K562 (cell line): ENCODE measurements around the gene TLE6. TPM values are rescaled to one million over a fixed set of nuclear protein-coding genes. Genes with fewer than 3 reads are reported as not detected.

ENCODE experiments used
- ARID1B ChIP-seq: fragments of 450-650 bp; IDR thresholded peaks from 2 replicates; pipeline ENCODE4 v1.6.1; 2016; ENCODE audit warnings: antibody characterized with exemption, mild to moderate bottlenecking, inconsistent platforms
- BMI1 ChIP-seq: fragments of 150-350 bp; IDR thresholded peaks from 2 replicates; pipeline ENCODE4 v1.6.1; 2014; ENCODE audit warnings: low read length
- CBFA2T3 ChIP-seq: fragments of 450-650 bp; IDR thresholded peaks from 2 replicates; pipeline ENCODE4 v1.6.1; 2017
- COPS2 ChIP-seq: fragments of 450-650 bp; conservative IDR thresholded peaks from 2 replicates; pipeline ENCODE4 v1.6.1; 2016; ENCODE audit warnings: mild to moderate bottlenecking, moderate library complexity
- CTBP1 ChIP-seq: fragments of 450-650 bp; IDR thresholded peaks from 2 replicates; pipeline ENCODE4 v1.6.1; 2016; ENCODE audit warnings: borderline replicate concordance
- HOMEZ ChIP-seq: fragments of 250-450 bp; sonication (Bioruptor Pico); IDR thresholded peaks from 2 replicates; pipeline ENCODE4 v1.4.0; 2020; ENCODE audit warnings: mild to moderate bottlenecking, moderate library complexity
- KDM2B ChIP-seq: fragments of 250-450 bp; sonication (Bioruptor Pico); IDR thresholded peaks from 2 replicates; pipeline ENCODE4 v1.8.0; 2021; ENCODE audit warnings: mild to moderate bottlenecking, moderate library complexity
- MLLT1 ChIP-seq, 2 experiments: fragments of 450-650 bp; IDR thresholded peaks; 2 replicates each; pipeline ENCODE4 v1.6.1; 2016
- MTF1 ChIP-seq: fragments of 250-450 bp; sonication (Bioruptor Pico); IDR thresholded peaks from 2 replicates; pipeline ENCODE4 v1.9.0; 2021; ENCODE audit warnings: moderate library complexity, mild to moderate bottlenecking, inconsistent platforms, borderline replicate concordance
- PHF21A ChIP-seq: fragments of 450-650 bp; IDR thresholded peaks from 2 replicates; pipeline ENCODE4 v1.6.1; 2017; ENCODE audit warnings: low read depth, borderline replicate concordance
- PURB ChIP-seq: sonication (generic); formaldehyde crosslinking; IDR thresholded peaks from 2 replicates; pipeline ENCODE4 v1.9.0; 2021; ENCODE audit warnings: low read depth, mild to moderate bottlenecking, missing genetic modification reagents
- RBM25 ChIP-seq: fragments of 200-400 bp; formaldehyde crosslinking; IDR thresholded peaks from 2 replicates; pipeline ENCODE4 v1.6.1; 2018; ENCODE audit warnings: low read length, low read depth, moderate library complexity; ENCODE audit not compliant: severe bottlenecking
- RCOR1 ChIP-seq, 2 experiments: IDR thresholded peaks; 2 replicates each; pipeline ENCODE4 v1.6.1; 2012; ENCODE audit warnings: low read depth in 2 of 2, low read length in 2 of 2, borderline replicate concordance in 1 of 2, improper control_type of control experiment in 1 of 2
- RFX1 ChIP-seq: fragments of 450-650 bp; IDR thresholded peaks from 2 replicates; pipeline ENCODE4 v1.6.1; 2016; ENCODE audit warnings: mild to moderate bottlenecking, moderate library complexity
- SAFB2 ChIP-seq: fragments of 200-400 bp; formaldehyde crosslinking; IDR thresholded peaks from 2 replicates; pipeline ENCODE4 v1.6.1; 2018; ENCODE audit warnings: borderline replicate concordance, low read length, low read depth, moderate library complexity; ENCODE audit not compliant: severe bottlenecking
- ZNF274 ChIP-seq: IDR thresholded peaks from 2 replicates; pipeline ENCODE4 v1.6.1; 2011; ENCODE audit warnings: low read depth, mild to moderate bottlenecking, low read length, moderate library complexity, borderline replicate concordance
- ZNF282 ChIP-seq: sonication (generic); formaldehyde crosslinking; IDR thresholded peaks from 2 replicates; pipeline ENCODE4 v1.8.1; 2023; ENCODE audit warnings: missing genetic modification reagents
- ZSCAN29 ChIP-seq: fragments of 450-650 bp; IDR thresholded peaks from 2 replicates; pipeline ENCODE4 v1.6.1; 2017
- polyA plus RNA-seq, 8 experiments: library from polyadenylated mRNA; depleted of rRNA in 4 of 8; stranded (reverse) in 5 of 8; unstranded in 3 of 8; fragments of >200 nt; fragmentation: Nextera tagmentation in 2 of 8; fragmentation: Illumina TruSeq in 1 of 8; extraction: Ambion mirVana in 2 of 8; extraction: Trizol in 1 of 8; gene quantifications; 2 replicates each; pipeline versions ENCODE4 v1.2.1 to v1.2.3, GENCODE V29; 2011 to 2014; ENCODE audit warnings: inconsistent platforms in 1 of 8, missing spikeins in 1 of 8
- total RNA-seq, 7 experiments: library from RNA; depleted of rRNA in 6 of 7; stranded (reverse); fragments of >200 nt in 6 of 7; fragmentation: Illumina TruSeq in 2 of 7; extraction: Trizol in 2 of 7; gene quantifications; 2 replicates each; pipeline versions ENCODE4 v1.2.1 to v1.2.3, GENCODE V29; 2011 to 2021; ENCODE audit warnings: low replicate concordance in 1 of 7
- TF ChIP-seq, protein P1 (sequence below): sonication (generic); formaldehyde crosslinking; IDR thresholded peaks from 2 replicates; pipeline ENCODE4 v1.8.0; 2022; ENCODE audit warnings: mild to moderate bottlenecking, missing genetic modification reagents
- TF ChIP-seq, protein P2 (sequence below): sonication (generic); formaldehyde crosslinking; IDR thresholded peaks from 2 replicates; pipeline ENCODE4 v1.8.1; 2023; ENCODE audit warnings: mild to moderate bottlenecking, missing genetic modification reagents
- TF ChIP-seq, protein P3 (sequence below): fragments of 250-450 bp; sonication (Bioruptor Pico); IDR thresholded peaks from 2 replicates; pipeline ENCODE4 v1.5.0; 2021; ENCODE audit warnings: mild to moderate bottlenecking, moderate library complexity

TLE6 gene
- total and polyA plus RNA-seq, 9 of the 15 experiments (the other 6 are each of a cell fraction or from before 2014, with no cell fraction given) = 1.1 to 6.1 (median 2.5) TPM

DNA sequence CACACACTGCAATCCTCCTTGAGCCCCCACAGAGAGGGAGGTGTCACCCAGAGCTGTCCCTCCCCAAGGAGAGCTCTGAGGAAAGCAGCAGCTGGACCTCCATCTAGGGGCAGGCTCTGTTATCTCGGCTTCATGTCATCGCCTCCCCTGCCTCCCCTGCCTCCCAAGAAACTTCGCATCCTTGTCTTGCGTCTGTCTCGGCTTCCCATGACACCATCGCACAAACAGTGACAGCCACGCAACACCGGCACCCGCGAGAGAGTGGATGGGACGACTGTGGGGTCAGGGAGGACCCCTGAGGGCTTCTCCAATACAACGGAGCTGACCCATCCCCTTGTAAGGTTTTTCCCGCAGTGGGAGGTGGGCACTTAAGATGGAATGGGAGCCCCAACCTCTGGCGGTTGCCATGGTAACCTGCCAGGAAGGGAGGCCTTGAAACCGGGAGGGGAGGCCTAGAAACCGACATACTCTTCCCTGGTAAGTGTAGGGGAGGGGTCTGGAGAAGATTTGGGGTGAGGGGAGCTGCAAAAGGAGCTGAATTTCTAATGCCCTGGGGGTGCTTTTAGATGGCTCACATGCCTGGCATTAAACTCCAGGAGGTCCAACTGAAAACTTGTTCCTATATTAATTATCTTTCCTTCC, 35.4 kb downstream of the TLE6 start (continued):
- no peak for TF ChIP-seq KDM2B
- no peak for TF ChIP-seq ARID1B
- TF ChIP-seq RCOR1 (IDR thresholded peaks at IDR 0.05; ENCODE audit: borderline replicate concordance in 1 of 2, low read depth in 2 of 2, low read length in 2 of 2) = no peak
- no peak for TF ChIP-seq HOMEZ
- no peak for TF ChIP-seq MTF1 (CRISPR knock-in tag)
- TF ChIP-seq RFX1 = peak; percentile 98
- peak; percentile 98 for TF ChIP-seq PHF21A
- TF ChIP-seq RBM25 = peak; percentile 89
- TF ChIP-seq SAFB2 = no peak
- TF ChIP-seq ZNF282 = no peak
- TF ChIP-seq PURB (CRISPR knock-in tag) = no peak
- TF ChIP-seq, protein P1, sequence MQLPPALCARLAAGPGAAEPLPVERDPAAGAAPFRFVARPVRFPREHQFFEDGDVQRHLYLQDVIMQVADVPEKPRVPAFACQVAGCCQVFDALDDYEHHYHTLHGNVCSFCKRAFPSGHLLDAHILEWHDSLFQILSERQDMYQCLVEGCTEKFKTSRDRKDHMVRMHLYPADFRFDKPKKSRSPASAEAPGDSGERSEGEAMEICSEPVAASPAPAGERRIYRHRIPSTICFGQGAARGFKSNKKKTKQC (CRISPR knock-in tag) = no peak
- peak; percentile 83 for TF ChIP-seq BMI1
- no peak for TF ChIP-seq COPS2
- TF ChIP-seq, protein P2, sequence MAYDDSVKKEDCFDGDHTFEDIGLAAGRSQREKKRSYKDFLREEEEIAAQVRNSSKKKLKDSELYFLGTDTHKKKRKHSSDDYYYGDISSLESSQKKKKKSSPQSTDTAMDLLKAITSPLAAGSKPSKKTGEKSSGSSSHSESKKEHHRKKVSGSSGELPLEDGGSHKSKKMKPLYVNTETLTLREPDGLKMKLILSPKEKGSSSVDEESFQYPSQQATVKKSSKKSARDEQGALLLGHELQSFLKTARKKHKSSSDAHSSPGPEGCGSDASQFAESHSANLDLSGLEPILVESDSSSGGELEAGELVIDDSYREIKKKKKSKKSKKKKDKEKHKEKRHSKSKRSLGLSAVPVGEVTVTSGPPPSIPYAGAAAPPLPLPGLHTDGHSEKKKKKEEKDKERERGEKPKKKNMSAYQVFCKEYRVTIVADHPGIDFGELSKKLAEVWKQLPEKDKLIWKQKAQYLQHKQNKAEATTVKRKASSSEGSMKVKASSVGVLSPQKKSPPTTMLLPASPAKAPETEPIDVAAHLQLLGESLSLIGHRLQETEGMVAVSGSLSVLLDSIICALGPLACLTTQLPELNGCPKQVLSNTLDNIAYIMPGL (CRISPR knock-in tag) = no peak
- TF ChIP-seq, protein P3, sequence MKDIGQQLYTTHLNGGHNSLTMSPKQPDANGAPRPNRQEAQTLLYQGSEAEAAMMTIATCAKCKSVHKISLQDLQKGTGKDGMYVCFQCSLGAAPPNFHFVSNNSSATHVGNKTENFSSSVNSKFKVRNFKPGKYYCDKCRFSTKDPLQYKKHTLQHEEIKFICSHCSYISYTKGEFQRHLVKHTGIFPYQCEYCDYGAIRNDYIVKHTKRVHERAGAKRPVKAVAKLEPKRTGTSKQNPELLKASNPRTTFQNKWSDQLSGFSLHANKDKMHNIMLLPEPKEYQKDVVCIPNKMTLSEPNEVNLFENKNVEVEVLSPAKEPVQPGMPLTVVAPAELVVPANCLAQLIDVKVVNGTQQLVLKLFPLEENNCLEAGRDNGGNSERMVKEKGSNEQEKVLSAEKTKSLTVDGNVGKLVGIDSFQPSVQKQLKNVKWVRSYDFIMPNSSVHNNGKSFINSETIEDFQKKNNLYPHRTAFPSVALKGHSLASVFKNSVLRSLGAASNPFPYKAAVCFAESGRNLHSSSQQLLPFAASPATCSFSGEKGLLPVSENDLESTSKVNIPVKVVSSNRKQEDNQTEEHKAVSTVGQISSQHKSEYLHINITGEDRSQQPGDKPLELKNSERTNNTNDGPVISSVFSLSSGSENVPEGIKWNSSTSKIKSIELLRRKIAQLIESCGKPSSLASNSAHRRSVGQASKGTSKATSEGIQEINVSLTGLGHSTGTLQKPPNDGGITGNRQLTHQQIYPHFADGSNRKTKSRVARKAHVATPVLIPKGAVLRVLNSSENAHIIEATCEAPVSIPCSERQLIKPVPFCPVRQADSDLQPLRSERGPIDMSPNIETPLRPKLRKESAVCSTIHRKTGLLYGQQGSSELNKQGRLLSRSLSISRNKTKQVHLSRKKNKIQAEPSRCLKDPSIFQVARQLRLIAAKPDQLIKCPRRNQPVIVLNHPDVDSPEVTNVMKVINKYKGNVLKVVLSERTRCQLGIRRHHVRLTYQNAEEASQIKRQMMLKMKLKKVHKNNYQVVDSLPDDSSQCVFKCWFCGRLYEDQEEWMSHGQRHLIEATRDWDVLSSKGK (CRISPR knock-in tag) = no peak
- peak; percentile 10; the same call in 1 of the 2 replicates for TF ChIP-seq CBFA2T3
- peak; percentile 82 for TF ChIP-seq ZSCAN29
- TF ChIP-seq ZNF274 = no peak
- peak; percentile 66 for TF ChIP-seq CTBP1
- peak in 1 of 2 experiments; percentile 87; a peak in 2 of 4 replicates for TF ChIP-seq MLLT1 (IDR thresholded peaks at IDR 0.05)
